GM21786 (cell line): ENCODE measurements around the gene KEAP1.
A peak's percentile ranks its signal among the peaks of the same experiment; 100 is the strongest.
"Not testable (repeated sequence)": the region's sequence is repeated elsewhere in the genome, so short reads cannot be mapped to it uniquely, and the experiment has no call there.

Source experiments
- ATAC-seq: cut with Tn5 transposase; IDR thresholded peaks from one replicate; pipeline ENCODE4 v1.9.1; 2021; ENCODE audit not compliant: unreplicated experiment

KEAP1 gene

GRCh38 chr19:10503002-10503789, at the start of gene KEAP1:
TSS of gene KEAP1 (minus strand) at chr19:10503356. CDS start at chr19:10500033, 3,323 bp downstream.
- ATAC-seq: peak; percentile 18

- no peak for ATAC-seq
These were observed 49.4 kb upstream of the KEAP1 start for GRCh38 chr19:10552510-10553053.

- ATAC-seq: no peak
These were observed 48.6 kb upstream of the KEAP1 start for GRCh38 chr19:10551698-10552301.

DNA sequence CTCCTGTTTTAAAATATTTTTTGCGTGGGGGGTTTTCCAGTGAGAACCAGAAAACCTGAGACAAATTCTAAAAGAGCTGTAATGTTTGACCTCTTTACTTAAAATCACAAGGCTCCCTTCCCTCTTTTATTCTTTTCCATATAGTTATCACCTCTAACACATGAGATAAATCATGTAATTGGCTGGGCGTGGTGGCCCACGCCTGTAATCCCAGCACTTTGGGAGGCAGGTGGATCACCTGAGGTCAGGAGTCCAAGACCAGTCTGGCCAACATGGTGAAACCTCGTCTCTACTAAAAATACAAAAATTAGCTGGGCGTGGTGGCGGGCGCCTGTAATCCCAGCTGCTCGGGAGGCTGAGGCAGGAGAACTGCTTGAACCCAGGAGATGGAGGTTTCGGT, 47.9 kb upstream of the KEAP1 start:
- ATAC-seq: not testable (repeated sequence)

- no peak for ATAC-seq
These were observed 47.2 kb upstream of the KEAP1 start for GRCh38 chr19:10550336-10550735.

- ATAC-seq: no peak
These were observed 46.6 kb upstream of the KEAP1 start for GRCh38 chr19:10549733-10550132.

DNA sequence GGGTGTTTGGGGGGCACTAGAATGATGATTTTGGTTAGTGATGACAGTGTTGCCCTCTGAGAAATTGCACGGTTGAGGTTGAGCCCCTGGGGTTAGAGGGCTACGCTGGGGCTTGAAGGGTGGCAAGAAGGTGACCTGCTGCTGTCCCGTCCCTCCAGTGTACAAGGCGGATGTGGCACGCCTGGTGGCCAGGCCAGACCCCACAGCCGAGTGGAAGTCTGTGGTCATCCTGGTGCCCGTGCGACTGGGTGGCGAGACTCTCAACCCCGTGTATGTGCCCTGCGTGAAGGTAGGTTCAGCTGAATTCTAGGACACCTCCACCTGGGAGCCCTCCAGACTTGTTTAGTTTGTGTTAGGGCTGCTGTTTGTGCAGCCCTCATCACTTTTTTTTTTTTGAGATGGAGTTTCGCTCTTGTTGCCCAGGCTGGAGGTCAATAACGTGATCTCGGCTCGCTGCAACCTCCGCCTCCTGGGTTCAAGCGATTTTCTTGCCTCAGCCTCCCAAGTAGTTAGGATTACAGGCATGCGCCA, 45.7 kb upstream of the KEAP1 start:
- ATAC-seq: no peak

DNA sequence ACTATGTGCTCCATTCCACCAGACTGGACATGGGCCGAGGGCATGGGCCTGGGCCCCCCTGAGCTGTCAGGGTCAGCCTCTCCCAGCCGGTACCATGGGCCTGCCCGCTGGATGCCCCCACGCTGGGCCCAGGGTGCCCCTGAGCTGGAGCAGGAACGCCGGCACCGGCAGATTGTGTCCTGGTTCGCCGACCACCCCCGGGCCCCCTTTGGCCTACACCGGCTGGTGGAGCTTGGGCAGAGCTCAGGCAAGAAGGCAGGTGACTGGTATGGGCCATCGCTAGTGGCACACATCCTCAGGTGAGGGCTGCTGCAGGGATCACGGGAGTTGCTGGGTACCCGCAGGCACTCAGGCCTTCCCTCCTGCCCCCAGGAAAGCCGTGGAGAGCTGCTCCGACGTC, 43.7 kb upstream of the KEAP1 start:
- ATAC-seq: no peak

DNA sequence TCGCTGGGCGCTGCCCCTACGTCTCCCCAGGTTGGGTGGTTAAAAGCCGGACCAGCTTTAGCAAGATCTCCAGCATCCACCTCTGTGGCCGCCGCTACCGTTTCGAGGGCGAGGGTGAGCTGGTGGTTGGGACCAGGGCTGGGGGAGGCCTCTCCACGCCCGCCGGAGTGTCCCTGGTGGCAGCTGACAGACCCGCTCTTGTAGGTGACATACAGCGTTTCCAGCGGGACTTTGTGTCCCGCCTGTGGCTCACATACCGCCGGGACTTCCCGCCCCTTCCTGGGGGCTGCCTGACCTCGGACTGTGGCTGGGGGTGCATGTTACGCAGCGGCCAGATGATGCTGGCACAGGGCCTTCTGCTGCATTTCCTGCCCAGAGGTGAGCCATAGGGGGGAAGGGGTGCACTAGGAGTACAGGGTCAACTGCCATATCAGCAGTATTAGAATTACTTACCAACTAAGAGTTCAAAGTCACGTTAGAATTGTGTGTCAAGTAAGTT, 41.6 kb upstream of the KEAP1 start:
- ATAC-seq: no peak

DNA sequence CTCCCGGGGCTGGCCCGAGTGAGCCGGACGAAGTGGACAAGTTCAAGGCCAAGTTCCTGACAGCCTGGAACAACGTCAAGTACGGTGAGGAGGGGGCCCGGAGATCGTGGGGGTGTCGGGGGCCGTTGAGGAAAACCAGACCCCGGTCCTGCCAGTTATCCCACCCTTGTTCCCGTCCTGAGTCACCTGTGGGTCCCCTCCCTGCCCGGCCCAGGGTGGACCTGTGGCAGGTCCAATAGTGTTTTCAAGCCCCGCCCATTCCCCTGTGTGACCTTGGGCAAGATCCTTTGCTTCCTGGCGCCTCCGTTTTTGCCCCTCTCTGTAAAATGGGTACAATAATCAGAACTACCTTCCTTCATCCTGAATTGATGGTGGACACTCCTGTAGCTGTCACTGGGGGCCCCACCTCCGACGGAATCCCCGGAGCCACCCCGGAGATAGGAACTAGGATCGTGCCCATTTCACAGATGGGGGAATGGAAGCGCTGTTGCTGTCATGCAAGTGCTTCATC, 41.1 kb upstream of the KEAP1 start:
- no peak for ATAC-seq

DNA sequence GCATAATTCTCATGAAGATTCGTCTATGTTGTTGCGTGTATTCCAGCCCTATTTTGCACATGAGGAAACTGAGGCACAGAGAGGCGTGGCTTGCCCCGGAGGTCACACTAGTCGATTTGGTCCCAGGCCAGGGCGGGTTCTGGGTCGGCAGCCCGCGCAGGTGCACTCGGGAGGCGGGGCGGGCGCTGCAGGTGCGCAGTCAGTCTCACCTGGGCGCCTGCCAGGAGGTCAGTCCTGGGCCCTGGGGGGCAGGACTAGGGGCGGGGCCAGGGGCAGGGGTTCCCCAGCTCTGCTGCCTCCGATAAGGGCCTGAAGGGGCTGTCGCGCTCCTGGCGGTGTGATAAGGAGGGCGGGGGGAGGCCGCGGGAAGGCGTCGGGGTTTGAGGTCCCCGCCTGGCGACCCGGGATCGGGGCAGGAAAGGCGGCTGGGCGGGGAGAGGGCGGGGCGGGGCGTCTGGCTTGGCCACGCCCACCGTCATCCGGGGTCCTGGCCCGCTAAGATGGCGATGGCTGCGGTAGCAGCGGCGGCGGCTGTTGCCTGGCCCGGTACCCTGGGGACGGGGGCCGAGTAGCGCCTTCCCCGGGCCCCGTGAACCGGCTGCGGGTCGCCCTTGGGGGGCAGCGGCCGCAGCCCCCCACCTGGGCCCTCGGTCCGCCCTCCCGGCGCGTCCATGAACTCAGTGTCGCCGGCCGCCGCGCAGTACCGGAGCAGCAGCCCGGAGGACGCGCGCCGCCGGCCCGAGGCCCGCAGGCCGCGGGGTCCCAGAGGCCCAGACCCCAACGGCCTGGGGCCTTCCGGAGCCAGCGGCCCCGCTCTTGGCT, 40.5 kb upstream of the KEAP1 start, which contains the start of gene ATG4D:
Gene ATG4D, plus strand, starts transcription at position 485 of the 822 bp plus-strand sequence. Its CDS starts 187 bp downstream, at position 672.
- peak; percentile 53 for ATAC-seq

DNA sequence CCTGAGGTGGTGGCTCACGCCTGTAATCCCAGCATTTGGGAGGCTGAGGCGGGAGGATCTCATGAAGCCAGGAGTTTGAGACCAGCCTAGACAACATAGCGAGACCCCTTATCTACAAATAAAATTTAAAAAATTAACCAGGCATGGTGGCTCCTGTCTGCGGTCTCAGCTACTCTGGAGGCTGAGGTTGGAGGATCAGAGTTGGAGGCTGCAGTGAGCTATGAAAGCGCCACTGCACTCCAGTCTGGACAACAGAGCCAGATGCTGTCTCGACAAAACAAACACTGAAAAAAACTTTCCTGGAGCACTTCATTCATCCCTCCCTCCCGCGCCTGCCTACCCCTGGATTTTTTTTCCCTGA, 39.9 kb upstream of the KEAP1 start:
- ATAC-seq: no peak

GRCh38 chr19:10539016-10539415, 35.9 kb upstream of the KEAP1 start:
- ATAC-seq: not testable (repeated sequence)

DNA sequence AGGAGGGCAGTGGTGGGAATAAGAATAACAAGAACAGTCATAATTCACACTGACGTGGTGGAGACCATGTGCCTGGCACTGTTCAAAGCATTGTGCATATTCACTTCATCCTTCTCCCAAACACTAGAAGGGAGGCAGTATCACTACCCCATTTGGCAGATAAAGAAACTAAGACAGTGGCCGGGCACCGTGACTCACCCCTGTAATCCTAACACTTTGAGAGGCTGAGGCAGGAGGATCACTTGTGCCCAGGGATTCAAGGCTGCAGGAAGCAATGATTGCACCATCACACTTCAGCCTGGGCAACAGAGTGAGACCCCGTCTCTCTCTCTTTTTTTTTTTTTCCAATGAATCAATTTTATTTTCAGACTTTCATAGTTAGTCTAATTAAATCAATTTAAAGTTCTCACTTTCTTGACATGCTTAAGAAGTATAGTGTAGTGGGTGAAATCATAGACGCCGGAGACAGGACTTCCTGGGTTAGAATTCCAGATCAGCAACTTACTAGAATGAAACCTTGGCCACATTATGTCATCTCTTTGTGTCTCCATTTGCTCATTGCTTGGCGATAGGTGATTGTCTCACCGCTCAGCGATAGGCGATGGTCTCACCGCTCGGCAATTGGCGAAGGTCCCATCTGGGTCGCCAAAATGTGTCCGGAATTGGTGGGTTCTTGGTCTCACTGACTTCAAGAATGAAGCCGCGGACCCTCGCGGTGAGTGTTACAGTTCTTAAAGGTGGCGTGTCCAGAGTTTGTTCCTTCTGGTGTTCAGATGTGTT, 35.2 kb upstream of the KEAP1 start:
- no peak for ATAC-seq

GRCh38 chr19:10537668-10538067, 34.5 kb upstream of the KEAP1 start:
- ATAC-seq: no peak

GRCh38 chr19:10535613-10536012, 32.5 kb upstream of the KEAP1 start:
- no peak for ATAC-seq

GRCh38 chr19:10533646-10534386, 30.7 kb upstream of the KEAP1 start:
- no peak for ATAC-seq

DNA sequence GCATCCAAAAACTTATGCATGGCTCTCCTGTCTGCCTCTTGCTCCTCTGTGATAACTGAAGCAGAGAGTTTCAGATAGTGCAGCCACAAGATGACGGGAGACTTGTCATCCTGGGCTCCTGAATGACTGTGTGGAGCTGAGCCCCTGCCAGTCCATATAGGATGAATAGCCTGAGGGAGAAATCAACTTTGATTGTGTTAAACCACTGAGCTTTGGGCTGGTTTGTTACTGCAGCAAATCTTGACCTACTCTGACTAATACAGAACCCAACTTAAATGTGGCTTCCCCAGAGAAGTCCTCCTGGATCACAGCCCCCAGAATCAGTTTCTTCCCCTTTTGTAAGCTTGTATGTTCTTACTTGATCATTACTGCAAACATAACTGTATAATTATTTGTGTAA, 29.3 kb upstream of the KEAP1 start:
- no peak for ATAC-seq

DNA sequence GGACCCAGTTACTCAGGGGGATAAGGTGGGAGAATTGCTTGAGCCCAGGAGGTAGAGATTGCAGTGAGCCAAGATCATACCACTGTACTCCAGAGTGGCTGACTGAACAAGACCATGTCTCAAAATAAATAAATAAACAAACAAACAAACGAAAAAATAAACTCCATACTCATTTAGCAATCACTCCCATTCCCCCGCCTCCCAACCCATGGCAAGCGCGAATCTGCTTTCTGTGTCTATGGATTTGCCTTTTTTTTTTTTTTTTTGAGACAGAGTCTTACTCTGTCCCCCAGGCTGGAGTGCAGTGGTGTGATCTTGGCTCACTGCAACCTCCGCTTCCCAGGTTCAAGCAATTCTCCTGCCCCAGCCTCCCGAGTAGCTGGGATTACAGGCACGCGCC, 23.7 kb upstream of the KEAP1 start:
- ATAC-seq: not testable (repeated sequence)
